ENCODE data around the gene RNF187. TPM values are rescaled to one million over a fixed set of nuclear protein-coding genes. Genes with fewer than 3 reads are reported as not detected.

The RNF187 gene
- total RNA-seq, 1 donor from 2014 or later, result 130 TPM

DNA sequence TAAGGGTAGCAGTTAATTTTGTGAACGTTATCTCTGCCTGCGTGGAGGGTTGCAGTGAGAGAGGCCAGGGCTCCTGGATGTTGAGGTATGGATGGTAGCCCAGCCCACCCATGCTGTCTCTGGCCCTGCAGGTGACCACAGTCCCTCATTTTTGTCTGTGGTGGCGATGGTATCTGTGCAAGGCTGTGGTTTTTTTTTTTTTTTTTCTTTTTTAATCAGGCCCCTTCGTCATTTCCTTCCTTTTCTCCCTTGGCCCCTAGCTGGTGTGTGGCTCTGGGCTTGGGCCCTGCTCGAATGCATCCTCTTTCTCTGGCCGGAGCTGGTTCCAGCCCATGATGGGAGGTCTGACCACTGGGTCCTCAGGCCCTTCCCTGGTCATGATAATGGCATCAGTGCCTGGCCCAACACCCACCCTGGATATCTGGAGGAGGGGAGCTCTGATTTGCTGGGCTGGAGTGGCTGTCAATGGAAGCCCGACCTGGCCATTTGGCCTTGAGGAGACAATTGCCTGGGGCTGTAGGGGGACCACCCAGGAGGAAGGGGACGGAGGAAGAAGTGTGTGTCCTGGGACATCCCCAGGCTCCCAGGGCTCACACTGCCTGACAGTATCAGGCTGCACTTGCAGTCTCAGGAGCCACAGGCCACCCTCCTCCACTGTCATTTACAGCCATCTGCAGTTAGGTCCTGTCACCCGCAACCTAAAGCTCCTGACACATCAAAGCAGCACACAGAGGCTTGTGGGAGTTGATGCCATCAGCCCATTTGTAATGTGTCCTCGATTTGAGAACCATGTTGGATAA lies 8.1 kb upstream of the RNF187 start:
- intact Hi-C loops (cut with micrococcal nuclease), result no loop called here

DNA sequence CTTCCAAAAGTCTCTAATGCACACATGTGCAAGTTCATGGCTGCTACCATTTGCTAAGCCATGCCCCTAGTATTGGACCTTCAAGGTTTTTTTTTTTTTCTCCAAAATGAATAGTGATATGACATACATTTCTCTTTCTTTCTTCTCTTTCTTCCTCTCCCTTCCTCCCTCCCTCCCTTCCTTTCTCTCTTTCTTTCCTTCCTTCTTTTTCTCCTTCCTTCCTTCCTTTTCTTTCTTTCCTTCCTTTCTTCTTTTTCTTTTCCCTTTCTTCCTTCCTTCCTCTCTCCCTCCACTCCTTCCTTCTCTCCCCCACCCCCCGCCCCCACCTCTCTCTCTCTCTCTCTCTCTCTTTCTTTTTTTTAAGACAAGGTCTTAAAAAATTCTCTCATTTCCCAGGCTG lies 3.4 kb upstream of the RNF187 start:
- intact Hi-C loops (cut with micrococcal nuclease), result no loop called here

DNA sequence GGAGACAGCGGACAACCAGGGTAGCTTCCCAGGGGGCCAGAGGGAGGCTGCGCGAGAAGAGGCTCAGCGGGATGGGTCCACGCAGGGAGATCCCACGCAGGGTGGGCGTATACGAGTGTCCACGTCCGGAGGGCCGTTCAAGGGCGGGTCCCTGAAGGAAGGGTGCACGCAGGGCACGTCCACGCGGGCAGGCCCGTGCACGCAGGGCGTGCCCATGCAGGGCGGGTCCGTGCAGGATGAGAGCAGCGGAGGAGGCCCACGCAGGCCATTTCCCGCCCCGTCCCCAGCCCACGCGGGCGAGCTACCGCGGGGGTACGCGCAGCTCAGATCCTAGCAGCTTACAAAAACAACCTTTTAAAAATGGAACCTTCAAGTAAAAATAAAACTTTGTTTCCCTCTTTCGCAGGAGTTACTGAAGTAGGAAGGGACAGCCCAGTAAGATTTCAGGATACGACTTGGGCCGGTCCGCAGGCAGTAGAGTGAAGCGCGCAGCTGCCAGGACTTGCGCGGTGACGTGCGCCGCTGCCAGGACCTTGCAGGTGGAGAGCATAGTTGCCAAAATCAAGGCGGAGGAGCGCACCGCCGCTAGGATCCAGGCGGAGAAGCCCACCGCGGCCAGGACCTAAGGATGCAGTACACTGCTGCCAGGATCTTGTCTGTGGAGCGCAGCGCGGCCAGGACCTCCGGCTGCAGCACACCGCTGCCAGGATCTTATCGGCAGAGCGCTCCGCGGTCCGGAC lies 416 bp upstream of the RNF187 start:
- intact Hi-C loops (cut with micrococcal nuclease), result loop anchor here (1.0 to 2.0 kb wide), 7 partner anchors 15 to 1580 kb away; partner anchors contain the start of genes ARF1, GALNT2 and TRIM11

DNA sequence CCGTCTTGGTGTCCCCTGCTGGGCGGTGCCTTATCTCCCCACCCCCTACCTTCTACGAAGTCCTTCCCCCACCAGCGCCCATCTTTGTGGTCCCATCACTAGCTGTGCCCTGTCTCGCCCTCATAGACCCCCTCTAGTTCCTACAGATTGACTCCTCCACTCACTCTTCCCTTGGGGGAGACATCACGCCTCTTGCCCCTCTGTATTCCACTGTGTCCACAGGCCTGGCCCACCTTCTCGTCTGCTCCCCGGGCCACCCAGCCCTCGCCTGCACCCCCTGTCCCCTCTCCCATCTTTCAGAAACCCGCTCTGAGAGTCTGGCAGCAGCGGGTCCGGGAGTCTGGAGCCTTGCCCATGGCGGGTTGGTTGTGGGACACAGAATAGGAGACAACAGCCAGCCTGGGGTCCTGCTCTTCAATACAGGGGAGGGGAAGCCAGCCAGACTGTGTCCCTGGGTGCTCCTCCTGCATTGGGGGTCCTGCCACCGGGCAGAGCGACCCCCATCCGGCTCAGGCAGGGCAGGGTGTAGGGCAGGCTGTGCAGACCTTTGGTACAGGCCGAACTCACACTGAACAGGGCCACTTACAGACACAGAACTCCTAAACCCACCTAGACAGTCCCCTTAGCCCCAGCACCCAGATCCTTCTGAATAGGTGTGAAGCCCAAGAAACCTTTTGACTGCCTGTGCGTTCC lies 1.1 kb downstream of the RNF187 start:
- intact Hi-C loops (cut with micrococcal nuclease), result no loop called here

DNA sequence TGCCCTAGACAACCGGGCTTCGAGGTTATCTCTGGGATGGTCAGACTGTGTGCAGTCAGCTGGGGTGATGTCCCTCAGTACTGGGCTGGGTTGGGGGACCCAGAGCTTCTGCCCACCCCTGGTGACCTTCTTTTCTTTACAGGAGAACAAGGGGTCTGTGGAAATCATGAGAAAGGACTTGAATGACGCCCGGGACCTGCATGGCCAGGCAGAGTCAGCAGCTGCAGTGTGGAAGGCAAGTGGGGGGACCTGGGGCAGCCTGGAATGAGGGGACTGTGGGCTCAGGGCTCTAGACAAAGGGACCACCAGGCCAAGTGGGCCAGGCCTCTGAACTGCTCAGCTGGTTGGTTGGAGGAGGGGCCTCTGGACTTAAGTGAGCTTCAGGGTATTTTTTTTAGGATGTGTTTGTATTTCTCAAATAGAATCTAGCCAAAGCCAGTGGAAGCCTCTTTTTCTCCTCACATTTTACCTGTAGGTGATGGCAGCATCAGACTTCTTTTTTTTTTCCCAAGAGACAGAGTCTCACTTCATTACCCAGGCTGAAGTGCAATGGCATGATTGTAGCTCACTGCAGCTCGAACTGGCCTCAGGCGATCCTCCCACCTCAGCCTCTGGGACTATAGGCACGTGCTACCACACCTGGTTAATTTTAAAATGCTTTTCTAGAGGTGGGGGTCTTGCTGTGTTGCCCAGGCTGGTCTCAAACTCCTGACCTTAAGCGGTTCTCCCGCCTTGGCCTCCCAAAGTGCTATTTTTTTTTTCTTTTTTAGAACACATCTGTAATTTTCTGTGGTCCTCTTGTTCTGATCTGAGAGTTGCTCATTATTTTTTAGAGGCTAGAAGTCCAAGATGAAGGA lies 1.9 kb downstream of the RNF187 start:
- intact Hi-C loops (cut with micrococcal nuclease), result no loop called here

DNA sequence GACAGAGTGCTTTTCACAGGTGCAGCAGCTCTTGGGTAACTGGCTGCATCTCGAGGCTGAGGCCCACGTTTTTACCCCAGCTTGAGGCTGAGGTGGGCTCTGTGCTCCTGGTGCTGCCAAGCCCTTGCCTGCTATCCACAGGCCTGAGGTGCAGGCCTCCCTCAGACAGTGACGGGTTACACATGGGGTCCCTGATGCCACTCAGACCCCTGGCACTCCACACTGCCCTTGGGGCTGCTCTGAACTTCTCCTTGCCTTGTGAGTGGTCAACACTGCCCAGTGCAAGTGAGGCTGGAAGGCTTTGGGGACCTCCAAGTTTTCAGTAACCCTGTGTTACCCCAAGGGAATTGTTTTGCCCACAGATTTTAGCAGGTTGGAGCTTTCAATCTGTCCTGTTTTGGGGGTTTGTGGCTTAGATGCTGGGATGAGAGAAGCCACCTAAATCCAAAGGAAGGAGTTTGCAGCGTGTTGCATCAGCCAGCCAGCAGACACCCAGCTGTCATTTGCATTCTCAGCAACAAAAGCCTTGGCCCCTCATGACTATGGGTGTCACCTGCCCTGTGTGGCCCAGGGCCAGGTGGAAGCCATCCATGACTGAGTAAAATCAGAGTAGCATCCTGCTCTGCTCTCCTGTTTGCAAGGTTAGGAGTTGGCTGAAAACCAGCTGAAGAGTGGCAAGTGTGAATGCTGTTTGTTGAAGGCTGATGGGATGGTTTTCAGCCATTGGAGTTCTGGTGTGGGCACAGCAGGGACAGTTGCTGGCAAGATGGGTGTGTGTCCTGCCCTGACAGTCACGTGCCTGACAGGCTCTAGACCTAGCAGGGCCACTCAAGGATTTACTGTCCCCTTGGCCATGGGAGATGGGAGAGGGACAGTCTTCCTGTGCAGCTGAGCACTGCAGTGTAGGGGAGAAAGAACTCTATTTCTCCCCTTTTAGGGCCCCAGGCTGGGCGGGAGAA lies 3.2 kb downstream of the RNF187 start:
- intact Hi-C loops (cut with micrococcal nuclease), result no loop called here

DNA sequence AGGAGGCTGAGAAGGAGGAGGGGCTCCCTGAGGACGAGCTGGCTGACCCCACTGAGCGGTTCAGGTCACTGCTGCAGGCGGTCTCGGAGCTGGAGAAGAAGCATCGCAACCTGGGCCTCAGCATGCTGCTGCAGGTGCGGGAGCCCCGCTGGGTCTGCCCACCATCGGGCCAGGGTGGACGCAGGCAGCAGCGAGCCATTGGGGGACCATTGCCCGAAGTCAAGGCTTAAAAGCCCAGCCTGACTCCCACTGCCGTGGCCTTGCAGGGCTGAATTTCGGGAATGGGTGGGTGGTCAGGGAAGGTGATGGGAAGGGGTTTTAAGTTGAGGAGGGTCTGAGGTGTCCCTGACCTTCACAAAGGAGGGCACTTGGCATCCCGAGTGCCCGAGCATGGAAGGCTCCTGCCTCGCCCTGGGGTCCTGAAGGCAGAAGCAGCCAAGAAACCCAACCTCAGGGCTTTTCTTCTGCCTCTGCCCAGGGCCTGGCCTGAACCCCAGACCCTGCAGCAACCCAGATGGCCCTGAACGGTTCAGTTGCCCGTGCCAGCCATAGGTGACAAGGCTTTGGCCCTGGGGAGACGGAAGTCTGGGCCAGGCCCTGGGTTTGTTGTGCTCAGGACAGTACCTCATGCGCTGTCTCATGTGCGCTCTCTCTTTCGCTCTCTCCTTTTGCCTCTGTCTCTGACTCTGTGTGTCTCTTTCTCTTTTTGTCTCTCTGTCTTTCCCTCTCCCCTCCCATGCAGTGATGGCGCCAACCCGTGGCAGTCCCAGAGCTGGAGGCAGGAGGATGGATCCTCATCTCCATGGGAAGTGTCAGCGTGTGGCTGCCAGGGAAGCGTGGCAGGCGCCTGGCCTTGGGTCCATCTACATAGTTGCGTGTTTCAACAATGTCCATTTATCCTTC lies 6.2 kb downstream of the RNF187 start:
- intact Hi-C loops (cut with micrococcal nuclease), result no loop called here

DNA sequence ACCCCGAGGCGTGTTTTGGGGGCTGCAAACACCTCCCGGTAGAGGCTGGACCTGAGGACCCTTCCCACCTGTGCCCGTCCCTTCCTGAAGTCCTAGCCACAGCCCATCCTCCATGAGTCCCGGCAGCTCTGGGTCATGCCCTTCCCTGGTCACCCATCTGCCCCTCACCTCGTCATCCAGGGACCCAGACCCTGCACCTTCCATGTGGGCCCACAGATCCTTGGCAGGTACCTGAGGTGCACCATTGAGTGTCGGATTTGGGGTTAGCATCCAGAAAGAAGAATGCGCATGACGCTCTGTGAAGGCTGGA lies 6.8 kb downstream of the RNF187 start:
- intact Hi-C loops (cut with micrococcal nuclease), result no loop called here

DNA sequence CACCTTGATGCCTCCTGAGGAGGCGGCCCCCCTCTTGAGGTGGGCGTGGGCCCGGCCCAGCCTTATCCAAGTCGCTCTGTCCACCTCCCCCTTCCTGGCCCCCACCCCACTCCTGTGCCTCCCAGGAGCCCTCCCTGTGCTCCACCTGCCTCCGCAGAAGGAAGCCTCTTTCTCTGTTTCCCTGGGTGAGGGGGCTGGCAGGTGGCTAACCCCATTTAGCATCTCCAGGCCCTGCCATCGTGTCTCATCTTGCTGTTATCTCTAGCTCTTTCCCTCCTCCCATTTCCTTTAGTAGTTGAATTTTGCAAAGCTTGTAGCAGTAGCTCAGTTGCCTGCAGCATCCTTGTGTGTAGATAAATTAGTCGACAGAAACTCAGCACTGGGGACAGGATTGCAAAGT lies 7.2 kb downstream of the RNF187 start:
- intact Hi-C loops (cut with micrococcal nuclease), result no loop called here

DNA sequence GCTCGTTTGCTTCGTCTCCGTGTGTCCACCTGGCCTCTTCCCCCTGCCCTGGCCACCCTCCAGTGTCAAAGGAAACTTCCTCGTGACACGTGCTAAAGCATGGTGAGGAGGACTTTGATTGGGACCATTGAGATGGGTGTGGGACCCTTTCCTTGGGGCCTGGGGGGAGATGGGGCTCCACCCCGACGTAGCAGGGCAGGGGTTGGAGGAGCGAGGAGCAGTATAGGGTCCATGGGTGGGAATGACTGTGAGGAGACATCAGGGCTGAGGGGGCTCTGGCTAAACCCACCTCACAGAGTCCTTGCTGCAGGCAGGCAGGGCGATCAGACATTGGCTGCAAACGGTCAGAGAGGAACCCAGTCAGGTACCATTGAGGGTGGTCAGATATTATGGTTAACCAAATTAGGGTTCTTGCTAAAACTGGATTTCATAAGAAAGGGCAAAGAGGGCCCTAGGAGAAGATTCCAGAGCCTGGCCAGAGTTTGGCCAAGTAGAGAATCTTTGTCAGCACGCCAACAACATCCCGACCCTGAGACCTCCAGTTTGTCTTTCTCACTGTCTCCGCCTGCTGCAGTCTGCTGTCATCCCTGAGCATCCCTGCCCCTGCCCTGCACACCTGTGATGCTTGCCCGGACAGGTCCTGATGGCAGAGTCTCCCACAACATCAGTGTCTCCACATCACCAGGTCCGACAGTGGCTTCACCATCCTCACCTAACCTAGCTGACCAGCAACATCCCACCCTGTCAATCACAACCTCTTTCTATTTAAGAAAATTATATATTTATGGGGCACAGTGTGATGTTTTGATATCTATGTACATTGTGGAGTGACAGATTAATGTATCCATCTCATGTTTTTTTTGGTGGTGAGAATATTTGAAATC lies 8.0 kb downstream of the RNF187 start:
- intact Hi-C loops (cut with micrococcal nuclease), result no loop called here

DNA sequence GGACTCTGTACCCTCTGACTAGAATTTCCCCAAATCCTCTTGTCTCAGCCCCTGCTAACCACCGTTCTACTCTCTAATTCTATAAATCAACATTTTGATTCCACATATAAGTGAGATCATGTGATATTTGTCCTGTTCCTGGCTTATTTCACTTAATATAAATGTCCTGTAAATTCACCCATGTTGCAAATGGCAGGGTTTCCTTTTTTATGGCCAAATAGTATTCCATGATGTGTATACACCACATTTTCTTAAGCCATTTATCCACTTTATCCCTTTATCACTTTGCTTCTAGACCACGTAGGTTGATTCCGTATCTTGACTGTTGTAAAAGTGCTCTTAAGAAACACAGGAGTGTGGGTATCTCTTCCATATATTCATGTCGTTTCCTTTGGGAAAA lies 8.9 kb downstream of the RNF187 start:
- intact Hi-C loops (cut with micrococcal nuclease), result no loop called here

DNA sequence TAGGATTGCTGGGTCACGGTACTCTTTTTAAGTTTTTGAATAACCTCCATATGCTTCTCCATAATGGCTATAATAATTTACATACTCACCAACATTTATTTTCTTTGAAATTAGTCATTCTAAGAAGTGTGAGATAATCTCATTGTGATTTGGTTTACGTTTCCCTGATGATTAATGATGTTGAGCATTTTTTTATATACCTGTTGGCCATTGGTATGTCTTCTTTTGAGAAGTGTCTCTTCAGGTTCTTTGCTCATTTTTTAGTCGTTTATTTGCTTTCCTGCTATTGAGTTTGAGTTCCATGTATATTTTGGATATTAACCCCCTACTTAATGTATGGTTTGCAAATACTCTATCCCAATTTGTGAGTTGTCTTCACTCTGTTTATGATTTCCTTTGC lies 9.3 kb downstream of the RNF187 start:
- intact Hi-C loops (cut with micrococcal nuclease), result no loop called here

DNA sequence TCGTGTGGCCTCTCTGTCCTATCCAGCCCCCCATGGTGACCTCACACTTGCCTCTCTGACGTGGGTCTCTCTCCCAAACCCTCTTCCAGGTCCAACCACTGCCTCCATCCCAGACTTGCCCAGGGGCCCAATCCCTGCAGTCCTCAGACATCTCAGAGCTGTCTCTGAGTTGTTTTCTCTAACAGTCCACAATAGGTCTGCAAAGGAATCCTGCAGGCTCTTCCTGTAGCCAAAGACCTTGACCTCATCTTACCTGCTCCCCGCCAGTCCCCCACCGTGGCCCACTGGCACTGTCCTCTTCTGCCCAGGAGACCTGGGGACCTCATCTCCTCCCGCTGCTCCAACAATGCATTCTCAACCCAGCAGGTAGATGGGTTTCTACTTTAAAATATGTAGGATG lies 10.0 kb downstream of the RNF187 start:
- intact Hi-C loops (cut with micrococcal nuclease), result no loop called here

DNA sequence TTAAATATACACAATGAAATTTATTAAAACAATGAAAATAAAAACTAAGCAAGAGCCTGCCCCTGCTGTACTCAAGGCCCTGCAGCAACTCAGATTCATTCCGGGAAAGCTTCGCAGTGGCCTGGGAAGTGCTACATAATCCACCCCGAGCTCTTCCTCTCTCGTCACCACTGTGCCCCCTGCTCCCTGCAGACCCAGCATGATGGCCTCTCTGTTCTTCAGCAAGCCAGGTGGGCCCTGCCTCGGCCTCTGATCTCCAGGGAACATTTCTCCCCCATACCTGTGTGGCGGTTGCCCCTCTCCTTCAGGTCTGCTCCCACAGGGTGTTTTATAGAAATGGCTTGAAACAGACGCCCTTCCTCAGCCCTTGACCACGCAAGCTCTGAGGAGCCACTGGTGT lies 10.6 kb downstream of the RNF187 start:
- intact Hi-C loops (cut with micrococcal nuclease), result no loop called here

DNA sequence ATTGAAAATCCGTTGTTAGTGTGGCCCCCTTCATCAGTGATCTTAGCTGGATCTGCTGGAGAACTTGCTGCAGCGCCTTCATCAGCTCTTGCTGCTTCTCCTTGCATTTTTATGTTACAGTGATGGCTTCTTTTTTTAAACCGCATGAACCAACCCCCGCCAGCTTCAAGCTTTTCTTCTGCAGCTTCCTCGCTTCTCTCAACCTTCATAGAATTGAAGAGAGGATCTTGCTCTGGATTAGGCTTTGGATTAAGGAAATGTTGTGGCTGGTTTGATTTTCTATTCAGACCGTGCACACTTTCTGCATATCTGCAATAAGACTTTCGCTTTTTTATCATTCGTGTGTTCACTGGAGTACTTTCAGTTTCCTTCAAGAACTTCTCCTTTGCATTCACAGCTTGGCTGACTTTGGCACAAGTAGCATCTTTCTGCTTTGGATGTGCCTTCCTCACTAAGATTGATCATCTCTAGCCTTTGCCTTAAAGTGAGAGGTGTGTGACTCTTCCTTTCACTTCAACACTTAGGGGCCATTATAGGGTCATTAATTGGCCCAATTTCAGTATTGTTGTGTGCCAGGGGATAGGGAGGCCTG lies 13.1 kb downstream of the RNF187 start:
- intact Hi-C loops (cut with micrococcal nuclease), result loop anchor here (5.0 kb wide), 1 partner anchor 288 kb away; no protein-coding TSS in a partner anchor

DNA sequence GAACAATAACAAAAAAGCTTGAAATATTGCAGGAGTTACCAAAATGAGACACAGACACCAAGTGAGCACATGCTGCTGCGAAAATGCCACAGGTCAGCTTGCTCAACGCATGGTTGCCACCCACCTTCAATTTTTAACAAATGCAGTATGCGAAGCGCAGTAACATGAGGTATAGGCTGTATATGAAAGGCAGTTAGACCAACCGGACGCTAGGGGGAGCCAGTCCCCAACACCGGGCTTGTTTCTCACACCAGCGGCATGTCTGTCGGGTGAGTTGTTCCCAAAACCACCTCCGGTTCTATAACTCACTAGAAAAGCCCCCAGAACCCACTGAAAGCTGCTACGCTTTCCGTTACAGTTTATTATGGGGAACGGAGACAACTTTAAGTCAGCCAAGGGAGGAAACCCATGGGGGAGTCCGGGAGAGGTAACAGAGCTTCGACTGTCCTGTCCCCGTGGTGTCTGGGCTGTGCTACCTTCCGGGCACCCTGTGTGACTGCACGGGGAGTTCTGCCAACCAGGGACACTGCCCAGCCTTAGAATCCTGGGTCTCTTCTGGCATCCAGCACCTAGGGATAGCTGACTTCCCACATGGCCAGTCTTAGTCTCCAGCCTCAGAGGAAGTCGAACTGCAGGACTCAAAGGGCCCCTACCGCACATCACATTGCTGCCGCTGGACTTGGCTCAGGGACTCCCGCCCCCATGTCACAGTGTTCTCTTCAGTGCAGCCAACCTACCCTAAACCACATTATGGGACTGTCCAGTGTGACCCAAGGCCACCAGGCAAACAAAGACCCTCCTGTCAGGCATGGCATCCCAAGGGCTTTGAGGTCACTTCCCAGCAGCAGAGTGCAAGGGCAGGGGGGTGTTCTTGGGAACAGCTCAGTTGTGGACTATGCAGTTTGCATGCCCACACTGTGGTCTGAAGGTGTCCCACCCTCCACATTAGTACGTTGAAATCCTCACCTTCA lies 14.0 kb downstream of the RNF187 start:
- intact Hi-C loops (cut with micrococcal nuclease), result loop anchor here (1.0 to 5.0 kb wide), 3 partner anchors 14 to 289 kb away; a partner anchor contains a TSS
